GM18867 (cell line): ENCODE data around the gene PHF14.

Source experiments
- ATAC-seq: cut with Tn5 transposase; IDR thresholded peaks from one replicate; pipeline ENCODE4 v1.9.1; 2021; ENCODE audit warnings: mild to moderate bottlenecking, moderate library complexity; ENCODE audit not compliant: unreplicated experiment

PHF14 gene

DNA sequence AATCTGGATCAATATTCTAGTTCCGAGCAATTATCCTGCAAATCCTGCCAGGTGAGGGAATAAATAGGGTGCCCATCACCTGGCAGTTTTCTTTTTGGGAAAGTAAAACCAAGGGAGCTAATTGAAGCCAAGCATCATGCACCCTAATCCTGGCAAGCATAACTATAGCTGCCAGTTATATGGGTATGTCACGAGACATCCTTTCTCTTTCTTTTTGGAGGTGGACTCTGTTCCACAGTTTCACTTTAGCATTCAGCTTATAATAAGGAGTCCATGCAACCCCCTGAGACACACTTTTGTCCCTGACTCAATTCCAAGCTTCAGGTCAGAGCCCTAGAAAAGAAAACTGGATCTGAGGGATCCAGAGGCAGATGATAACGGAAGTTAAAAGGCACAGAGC is 222.5 kb downstream of the PHF14 start:
- peak; percentile 56 for ATAC-seq

DNA sequence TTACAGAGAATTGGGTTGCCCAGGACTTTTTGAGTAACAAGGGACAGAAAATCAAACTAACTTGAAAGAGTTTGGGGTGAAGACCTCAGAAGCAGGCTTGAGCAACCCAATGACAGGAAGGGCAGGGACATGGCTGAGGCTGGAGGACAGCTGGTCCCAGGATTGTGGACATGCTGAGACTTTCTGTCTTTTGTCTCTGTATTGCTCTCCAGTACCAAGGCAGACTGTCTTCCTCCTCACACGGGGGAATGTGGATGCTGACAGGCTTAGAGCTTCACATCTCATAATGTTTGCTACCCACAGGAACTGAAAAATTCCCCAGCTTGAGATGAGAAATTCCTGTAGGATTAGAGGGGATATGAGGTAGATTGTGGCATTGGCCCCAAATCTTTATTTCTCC is 229.6 kb downstream of the PHF14 start:
- ATAC-seq, result no peak

DNA sequence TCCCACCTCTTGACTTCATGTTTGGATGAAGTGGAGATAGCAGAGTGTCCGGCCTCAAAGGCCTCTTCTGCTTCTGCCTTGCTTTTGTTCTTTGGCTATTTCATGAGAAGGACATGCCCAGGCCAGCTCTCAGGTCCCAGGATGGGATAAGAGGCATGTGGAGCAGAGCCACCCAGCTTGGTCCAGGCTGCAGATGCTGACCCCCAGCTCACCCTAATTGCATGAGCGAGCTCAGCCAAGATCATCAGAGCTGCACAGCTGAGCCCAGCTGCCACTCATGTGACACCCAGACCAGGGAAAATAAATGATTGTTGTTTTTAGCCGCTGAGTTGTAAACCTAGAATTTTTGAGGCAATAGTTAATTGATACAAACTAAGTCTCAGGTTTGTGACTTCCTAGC is 230.0 kb downstream of the PHF14 start:
- no peak for ATAC-seq

DNA sequence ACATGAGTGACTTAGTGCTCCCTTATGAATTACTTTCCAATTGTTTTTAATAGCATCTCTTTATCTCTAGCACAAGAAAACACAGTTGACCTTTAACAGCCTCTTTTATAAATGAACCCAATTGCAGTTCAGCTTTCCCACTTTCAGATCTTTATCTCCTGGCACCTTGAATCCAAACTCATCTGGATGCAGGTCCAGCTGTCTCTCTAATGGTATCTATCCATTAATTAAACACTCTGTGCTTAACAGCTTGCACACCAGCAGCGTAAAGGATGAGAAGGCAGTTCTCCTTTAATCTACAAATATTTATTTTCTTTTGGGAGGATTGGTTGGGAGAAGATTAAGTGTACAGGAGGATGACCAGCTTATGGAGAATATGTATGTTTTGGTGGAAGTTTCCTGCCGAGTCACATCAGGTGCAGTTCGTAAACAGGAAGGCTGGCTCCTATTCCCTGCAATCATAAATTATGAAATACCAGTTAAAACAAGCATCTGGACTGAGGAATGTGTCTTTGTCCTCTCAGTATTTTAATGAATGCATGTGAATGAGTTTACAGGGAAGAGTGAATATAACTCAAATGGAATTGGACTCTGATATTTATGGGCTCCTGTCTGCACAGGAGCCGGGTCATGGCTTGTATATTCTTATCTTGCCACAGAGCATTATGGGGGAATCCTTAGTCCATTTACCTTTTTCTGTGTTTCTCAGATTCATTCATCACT is 232.7 kb downstream of the PHF14 start:
- no peak for ATAC-seq

DNA sequence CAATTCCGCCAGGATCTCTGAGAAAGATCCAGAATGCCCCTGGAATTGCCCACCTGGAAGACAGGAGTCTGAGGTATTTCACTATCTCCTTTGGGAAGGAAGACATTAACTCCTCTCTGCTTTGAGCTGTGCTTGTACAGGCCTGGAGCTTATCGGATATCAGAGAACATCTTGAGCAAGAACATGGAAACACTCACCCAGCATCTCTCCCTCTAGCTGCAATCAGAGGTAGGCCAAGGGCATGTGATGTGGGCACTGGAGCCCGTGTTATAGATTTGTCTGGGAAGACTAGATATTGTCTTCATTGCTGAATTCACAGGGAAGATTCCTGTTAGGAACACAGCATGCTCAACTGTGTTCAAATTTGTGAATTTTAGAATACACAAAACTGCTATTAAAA is 233.9 kb downstream of the PHF14 start:
- no peak for ATAC-seq

DNA sequence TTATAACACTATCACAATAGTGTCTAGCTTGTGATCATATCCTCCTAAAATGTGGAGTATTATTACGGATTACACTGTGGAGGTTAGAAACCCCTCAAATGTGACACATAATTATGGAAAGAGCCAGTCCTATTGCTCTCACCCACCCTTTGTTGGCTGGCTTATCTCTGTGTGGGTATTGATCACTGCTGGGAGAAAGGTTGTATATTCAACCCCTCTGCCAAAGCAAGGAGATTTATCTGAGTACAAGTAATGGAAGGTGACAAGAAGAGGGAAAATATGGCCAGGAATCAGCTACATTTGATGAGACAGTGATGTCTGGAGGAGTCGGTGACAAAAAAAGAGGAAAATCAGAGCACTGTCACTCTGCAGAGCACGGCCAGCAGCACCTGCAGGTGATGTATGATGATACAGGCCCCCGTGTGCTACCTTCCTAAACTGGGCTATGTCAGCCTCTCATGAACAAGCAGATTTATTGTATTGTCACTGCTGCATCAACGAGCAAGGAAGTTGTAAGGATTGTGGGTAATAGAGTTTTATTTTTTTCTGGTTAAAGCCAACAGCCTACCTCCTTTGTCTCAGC is 235.3 kb downstream of the PHF14 start:
- ATAC-seq, result no peak

DNA sequence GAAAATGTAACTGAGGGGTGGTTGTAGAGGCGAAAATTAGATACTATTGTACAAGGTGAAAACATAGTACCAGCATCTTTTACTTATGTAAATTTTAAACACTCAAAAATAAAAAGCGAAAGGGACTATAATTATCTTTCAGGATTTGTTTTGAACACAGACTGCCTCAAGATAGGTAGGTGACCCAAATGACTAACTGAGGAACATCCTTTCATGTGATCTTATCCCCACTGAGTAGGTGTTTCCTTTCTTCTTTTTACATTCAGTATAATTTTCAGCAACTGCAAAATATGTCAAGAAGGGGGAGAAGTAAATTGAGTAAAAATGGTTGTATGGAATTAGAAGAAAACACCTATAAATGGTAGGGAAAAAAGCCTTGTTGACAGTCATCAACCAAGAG is 236.7 kb downstream of the PHF14 start:
- no peak for ATAC-seq

DNA sequence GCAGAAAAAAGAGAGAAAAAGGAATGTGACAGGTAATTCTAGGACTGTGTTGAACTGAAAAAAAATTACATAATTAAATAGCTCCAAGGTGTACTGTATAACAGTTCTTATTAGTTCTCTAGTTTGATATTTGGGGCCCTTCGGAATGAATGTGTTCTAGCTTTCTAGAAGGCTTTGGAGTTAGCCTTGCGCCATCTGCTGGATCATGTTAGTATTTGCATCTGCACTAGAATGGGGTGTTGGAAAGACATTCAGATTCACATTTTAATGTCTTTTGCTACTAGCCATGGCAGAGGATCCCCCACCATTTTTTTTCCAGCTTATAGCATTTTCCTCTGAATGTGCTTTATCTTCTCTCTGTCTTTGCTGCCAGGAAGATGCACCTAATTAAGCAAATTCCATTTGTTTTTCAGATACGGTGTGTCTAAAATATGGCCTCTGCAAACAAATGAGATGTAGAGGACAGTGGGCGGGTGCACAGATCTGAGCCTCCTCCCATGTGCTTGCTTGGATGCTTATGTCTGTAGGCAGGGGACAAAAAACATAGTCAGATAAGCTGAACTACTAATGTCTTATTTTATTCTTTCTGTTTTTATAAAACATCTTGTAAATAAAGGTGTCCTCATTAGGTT is 238.5 kb downstream of the PHF14 start:
- peak; percentile 87 for ATAC-seq

DNA sequence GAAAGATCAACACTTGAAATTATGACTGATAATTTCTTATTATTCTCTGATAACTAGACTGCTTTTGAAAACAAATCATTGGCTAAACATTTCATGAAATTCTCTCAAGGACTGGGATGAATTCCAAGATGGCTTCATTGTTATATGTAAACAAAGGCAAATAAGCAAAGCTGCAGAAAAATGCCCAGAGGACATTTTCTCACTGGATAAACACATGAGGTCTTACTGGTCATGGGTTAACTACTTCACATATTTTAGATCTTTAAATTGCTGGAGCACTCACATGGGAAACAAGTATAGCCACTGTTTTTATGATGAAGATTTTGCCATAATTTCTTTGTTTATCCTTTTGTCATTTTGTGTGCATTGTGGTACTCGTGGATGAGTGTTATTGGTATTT is 239.1 kb downstream of the PHF14 start:
- no peak for ATAC-seq

DNA sequence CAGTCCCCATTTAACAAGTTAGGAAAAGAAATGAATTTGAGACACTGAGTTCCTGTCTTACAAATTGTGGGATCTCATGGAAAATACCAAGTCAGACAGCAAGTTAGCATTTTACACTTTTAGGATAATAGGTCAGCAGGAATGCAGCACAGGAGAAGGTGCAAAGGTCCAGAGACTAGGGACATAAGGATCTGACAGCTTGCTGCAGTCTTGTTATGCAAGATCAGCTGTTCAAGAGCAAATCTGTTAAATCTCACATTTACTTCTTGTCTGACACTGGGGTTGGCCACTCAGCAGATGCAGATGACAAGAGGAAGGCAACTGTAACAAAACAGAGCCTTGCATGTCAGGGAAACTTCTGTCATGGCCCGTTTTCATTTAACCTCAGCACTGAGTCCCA is 239.6 kb downstream of the PHF14 start:
- ATAC-seq, result no peak

DNA sequence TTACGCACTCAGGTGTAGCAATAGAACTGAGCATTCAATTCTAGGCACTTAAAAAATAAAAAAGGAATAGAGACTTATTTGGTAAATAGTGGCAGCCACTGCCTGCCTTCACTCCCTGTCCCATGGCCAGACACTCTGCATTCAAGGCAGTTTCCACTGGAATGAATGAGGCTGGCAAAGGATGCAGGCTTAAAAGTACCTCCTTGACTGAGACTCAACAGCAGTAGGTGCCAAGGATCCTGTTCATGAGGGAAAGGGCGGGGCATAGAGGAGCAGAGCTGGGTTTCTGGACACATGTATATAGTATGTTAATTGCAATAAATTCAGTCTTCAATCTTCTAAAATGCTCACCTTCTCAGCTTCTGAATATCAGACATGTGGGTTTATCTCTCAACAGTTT is 242.6 kb downstream of the PHF14 start:
- ATAC-seq, result no peak

DNA sequence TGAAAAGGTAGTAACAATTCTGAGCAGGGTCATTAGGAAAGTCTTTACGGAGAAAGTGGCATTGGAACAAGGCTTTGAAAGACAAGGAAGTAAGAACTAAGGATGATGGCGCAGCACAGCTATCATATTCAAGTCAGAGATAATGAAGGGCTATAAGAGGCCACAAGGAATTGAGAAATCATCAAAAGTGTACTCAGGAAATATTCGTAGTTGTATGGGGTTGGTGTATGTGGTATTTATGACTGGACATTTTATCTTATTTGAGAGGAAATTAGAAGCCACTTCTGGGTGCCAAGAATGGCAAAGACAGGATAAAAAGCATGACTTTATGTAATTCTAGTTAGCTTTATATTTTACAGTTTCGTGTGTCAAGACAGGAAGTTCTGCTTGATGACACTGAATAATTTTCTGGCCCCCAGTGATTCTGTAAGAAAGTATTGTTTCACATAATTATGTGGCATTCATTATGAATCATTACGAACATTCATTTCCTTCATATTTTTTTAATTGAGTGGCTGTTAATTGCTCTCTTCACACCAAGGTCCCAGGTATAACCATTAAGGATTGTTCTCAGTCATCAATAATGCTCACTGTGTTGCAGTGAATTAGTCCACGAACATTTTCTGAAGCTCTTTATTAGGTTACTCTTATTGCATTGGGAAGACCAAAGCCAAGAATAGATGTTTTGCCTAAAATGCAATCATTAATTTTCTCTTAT is 244.3 kb downstream of the PHF14 start:
- ATAC-seq, result no peak
